ENCODE results near the gene ZBED4. TPM values are rescaled to one million over a fixed set of nuclear protein-coding genes. Genes with fewer than 3 reads are reported as not detected.

The ZBED4 gene
- total RNA-seq, 1 donor from 2014 or later: 43.8 TPM

- Mint-ChIP-seq H3K9me3 (peaks cover 6% of the 10 kb centered on the region), H3K36me3 (ENCODE audit: low read depth) (peaks cover 21% of the 10 kb centered on the region), H3K27me3 (ENCODE audit: low read depth) (no peaks in the 10 kb centered on the region), H3K4me1 (peaks cover 3% of the 10 kb centered on the region), H3K4me3 (no peak overlapping the region), H3K27ac (ENCODE audit: unreplicated experiment) (no peak overlapping the region)
- no peak for DNase-seq (ENCODE audit: low read depth, low spot score)
- TF ChIP-seq CTCF (conservative IDR thresholded peaks at IDR 0.05): no peak
These were observed 51.8 kb downstream of the ZBED4 start for GRCh38 chr22:49905465-49905864.

- DNase-seq (ENCODE audit: low read depth, low spot score): no peak
- TF ChIP-seq CTCF (conservative IDR thresholded peaks at IDR 0.05): no peak
- peaks cover 4% of the 10 kb centered on the region for H3K9me3 Mint-ChIP-seq
- no peak overlapping the region for H3K4me3 Mint-ChIP-seq
- H3K36me3 Mint-ChIP-seq (ENCODE audit: low read depth): peaks cover 15% of the 10 kb centered on the region
- H3K27ac Mint-ChIP-seq (ENCODE audit: unreplicated experiment): no peak overlapping the region
- H3K27me3 Mint-ChIP-seq (ENCODE audit: low read depth): no peaks in the 10 kb centered on the region
- no peaks in the 10 kb centered on the region for H3K4me1 Mint-ChIP-seq
These were observed 52.6 kb downstream of the ZBED4 start for GRCh38 chr22:49906071-49906798.

GRCh38 chr22:49906799-49907290 lies 53.2 kb downstream of the ZBED4 start:
- Mint-ChIP-seq H3K36me3 (ENCODE audit: low read depth) (peaks cover 9% of the 10 kb centered on the region), H3K27ac (ENCODE audit: unreplicated experiment) (no peak overlapping the region), H3K27me3 (ENCODE audit: low read depth) (no peaks in the 10 kb centered on the region), H3K4me3 (no peak overlapping the region), H3K4me1 (no peaks in the 10 kb centered on the region), H3K9me3 (no peaks in the 10 kb centered on the region)
- no peak for DNase-seq (ENCODE audit: low read depth, low spot score)
- TF ChIP-seq CTCF (conservative IDR thresholded peaks at IDR 0.05): no peak

- H3K36me3 Mint-ChIP-seq (ENCODE audit: low read depth): peaks cover 4% of the 10 kb centered on the region
- no peaks in the 10 kb centered on the region for H3K4me1 Mint-ChIP-seq
- no peaks in the 10 kb centered on the region for H3K27me3 Mint-ChIP-seq (ENCODE audit: low read depth)
- H3K9me3 Mint-ChIP-seq: no peaks in the 10 kb centered on the region
- no peak overlapping the region for H3K27ac Mint-ChIP-seq (ENCODE audit: unreplicated experiment)
- no peak for DNase-seq (ENCODE audit: low read depth, low spot score)
- H3K4me3 Mint-ChIP-seq: no peak overlapping the region
- no peak for TF ChIP-seq CTCF (conservative IDR thresholded peaks at IDR 0.05)
These were observed 54.2 kb downstream of the ZBED4 start for GRCh38 chr22:49907807-49908206.

GRCh38 chr22:49909476-49910205 lies 56.0 kb downstream of the ZBED4 start:
- no peak for DNase-seq (ENCODE audit: low read depth, low spot score)
- Mint-ChIP-seq H3K4me1 (no peaks in the 10 kb centered on the region), H3K9me3 (no peaks in the 10 kb centered on the region), H3K27ac (ENCODE audit: unreplicated experiment) (no peak overlapping the region), H3K4me3 (no peak overlapping the region), H3K36me3 (ENCODE audit: low read depth) (peaks cover 4% of the 10 kb centered on the region), H3K27me3 (ENCODE audit: low read depth) (no peaks in the 10 kb centered on the region)
- TF ChIP-seq CTCF (conservative IDR thresholded peaks at IDR 0.05): no peak

All from neural crest cell (in vitro differentiated cells).